GM12891 (cell line): Measurements from ENCODE around the gene MINPP1.

Experiments
- POLR2A ChIP-seq: IDR thresholded peaks from 2 replicates; pipeline ENCODE4 v1.6.1; 2011; ENCODE audit warnings: low read depth, low read length, control low read depth
- POLR2AphosphoS5 ChIP-seq: IDR thresholded peaks from 2 replicates; pipeline ENCODE4 v1.6.1; 2011; ENCODE audit warnings: low read depth, low read length, control low read depth
- SPI1 ChIP-seq: IDR thresholded peaks from 2 replicates; pipeline ENCODE4 v1.6.1; 2011; ENCODE audit warnings: low read depth, low read length, control low read depth

DNA sequence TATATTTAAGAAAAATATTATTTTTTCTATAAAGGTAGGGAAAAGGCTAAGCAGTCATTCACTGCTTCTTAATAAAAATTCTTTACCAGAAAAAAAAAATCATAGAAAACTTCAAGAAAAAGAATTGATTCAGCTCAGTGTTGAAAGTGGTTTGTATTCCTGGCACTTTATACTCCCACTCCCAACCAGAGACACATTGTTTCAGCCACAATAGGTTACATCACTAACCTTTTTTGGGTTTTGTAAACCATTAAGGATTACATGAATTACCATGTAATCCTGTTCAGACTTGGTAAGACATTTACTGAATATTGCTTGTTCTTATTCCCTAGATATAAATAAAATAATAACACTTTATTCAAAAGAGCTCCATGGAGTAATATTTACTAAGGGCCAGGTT is 46.6 kb downstream of the MINPP1 start:
- TF ChIP-seq POLR2A: no peak
- no peak for TF ChIP-seq SPI1
- no peak for TF ChIP-seq POLR2AphosphoS5
